H1 (cell line): ENCODE measurements around the gene PDE3A. TPM values are rescaled to one million over a fixed set of nuclear protein-coding genes. Genes with fewer than 3 reads are reported as not detected.

Experiments
- CTCF ChIA-PET: fragments of 300-600 bp; sonication (Branson Sonifier 250); formaldehyde crosslinking; loops from one replicate; lab custom pipeline; 2021; ENCODE audit not compliant: partially characterized antibody; lab: Charles Lee
- POLR2A ChIA-PET: fragments of 300-600 bp; sonication (Branson Sonifier 250); formaldehyde crosslinking; loops from one replicate; lab custom pipeline; 2021; ENCODE audit warnings: inconsistent platforms; ENCODE audit not compliant: partially characterized antibody; lab: Charles Lee
- DNase-seq, 2 experiments: peaks; one replicate each; pipeline versions ENCODE4 v3.0.0 to v3.0.0-alpha.2; 2010 to 2022; ENCODE audit warnings: low spot score in 2 of 2, low read depth in 1 of 2, mixed read lengths in 1 of 2
- FAIRE-seq: peaks from 2 replicates; lab custom pipeline; 2011; peaks lifted over from hg19 to GRCh38; lab: Jason Lieb, UNC
- H2AFZ ChIP-seq: 2 replicates; pipeline ENCODE4 v1.8.1; 2012; ENCODE audit warnings: low read length, inconsistent platforms
- H2AK5ac ChIP-seq: 2 replicates; pipeline ENCODE4 v1.6.1; 2013; ENCODE audit warnings: low read depth, low read length
- H2BK120ac ChIP-seq: replicated peaks from 2 replicates; pipeline ENCODE3; 2013; ENCODE audit warnings: low read depth, low read length, inconsistent platforms
- H2BK12ac ChIP-seq: 2 replicates; pipeline ENCODE4 v1.6.1; 2013; ENCODE audit warnings: low read depth, low read length
- H2BK15ac ChIP-seq: 2 replicates; pipeline ENCODE4 v1.6.1; 2013; ENCODE audit warnings: low read length
- H2BK20ac ChIP-seq: 2 replicates; pipeline ENCODE4 v1.6.1; 2013; ENCODE audit warnings: low read length
- H2BK5ac ChIP-seq: 2 replicates; pipeline ENCODE4 v1.6.1; 2013; ENCODE audit warnings: low read depth, low read length
- H3K14ac ChIP-seq: 2 replicates; pipeline ENCODE4 v1.6.1; 2013; ENCODE audit warnings: inconsistent platforms; ENCODE audit not compliant: insufficient read length
- H3K18ac ChIP-seq: 2 replicates; pipeline ENCODE4 v1.6.1; 2013; ENCODE audit warnings: low read length; ENCODE audit errors: extremely low read depth
- H3K23ac ChIP-seq: 2 replicates; pipeline ENCODE4 v1.6.1; 2013; ENCODE audit warnings: inconsistent platforms; ENCODE audit not compliant: insufficient read length
- H3K23me2 ChIP-seq: 2 replicates; pipeline ENCODE4 v1.6.1; 2013; ENCODE audit warnings: low read depth, low read length
- H3K27ac ChIP-seq: 2 replicates; pipeline ENCODE4 v1.6.1; 2011; ENCODE audit warnings: low read depth, low read length, inconsistent platforms
- H3K27me3 ChIP-seq, 4 experiments: replicated peaks in 1 of 4; 1 replicate in 1 of 4; 2 replicates in 3 of 4; pipeline versions ENCODE4 v1.6.1 to v1.8.1; 2011 to 2013; ENCODE audit warnings: low read length in 3 of 4, mild to moderate bottlenecking in 3 of 4, inconsistent platforms in 2 of 4, mixed read lengths in 2 of 4, moderate library complexity in 1 of 4; ENCODE audit not compliant: control insufficient read depth in 3 of 4, insufficient read depth in 3 of 4; ENCODE audit errors: extremely low read depth in 1 of 4
- H3K36me3 ChIP-seq, 4 experiments: 2 replicates each; pipeline versions ENCODE4 v1.6.1 to v1.8.1; 2011 to 2013; ENCODE audit warnings: mild to moderate bottlenecking in 4 of 4, low read length in 3 of 4, moderate library complexity in 2 of 4, control low read depth in 1 of 4, inconsistent platforms in 1 of 4; ENCODE audit not compliant: insufficient read depth in 4 of 4, control insufficient read depth in 2 of 4
- H3K4ac ChIP-seq: replicated peaks from 2 replicates; pipeline ENCODE3; 2013; ENCODE audit warnings: low read length, low read depth, mixed read lengths, inconsistent platforms; ENCODE audit not compliant: insufficient read length
- H3K4me1 ChIP-seq, 4 experiments: replicated peaks in 1 of 4; 1 replicate in 1 of 4; 2 replicates in 3 of 4; pipeline versions ENCODE4 v1.6.1 to v1.8.1; 2011 to 2013; ENCODE audit warnings: low read length in 3 of 4, inconsistent platforms in 2 of 4, mixed read lengths in 1 of 4; ENCODE audit not compliant: insufficient read depth in 4 of 4, control insufficient read depth in 3 of 4
- H3K4me2 ChIP-seq, 2 experiments: 2 replicates each; pipeline versions ENCODE4 v1.6.1 to v1.8.1; 2011 to 2013; ENCODE audit warnings: low read depth in 2 of 2, low read length in 2 of 2, control low read depth in 1 of 2, inconsistent platforms in 1 of 2, mild to moderate bottlenecking in 1 of 2; ENCODE audit not compliant: insufficient read depth in 1 of 2
- H3K4me3 ChIP-seq, 4 experiments: fragments of 200-600, 300-600 bp in 1 of 4; sonication (generic), shearing (Covaris generic), sonication (Bioruptor Twin) in 1 of 4; 2 replicates each; pipeline versions ENCODE4 v1.5.1 to v1.8.1; 2011 to 2016; ENCODE audit warnings: low read length in 4 of 4, low read depth in 3 of 4, control low read depth in 2 of 4, inconsistent platforms in 2 of 4, mild to moderate bottlenecking in 2 of 4, mixed read lengths in 1 of 4, moderate library complexity in 1 of 4; ENCODE audit not compliant: insufficient read depth in 2 of 4; ENCODE audit errors: extremely low read depth in 1 of 4
- H3K56ac ChIP-seq: replicated peaks from 2 replicates; pipeline ENCODE3; 2013; ENCODE audit warnings: low read depth, mild to moderate bottlenecking, mixed read lengths, low read length, inconsistent platforms; ENCODE audit not compliant: insufficient read length
- H3K79me1 ChIP-seq: 2 replicates; pipeline ENCODE4 v1.6.1; 2013; ENCODE audit warnings: low read depth, low read length, control low read depth
- H3K79me2 ChIP-seq, 2 experiments: 2 replicates each; pipeline versions ENCODE4 v1.6.1 to v1.8.1; 2012 to 2013; ENCODE audit warnings: low read length in 2 of 2, mild to moderate bottlenecking in 2 of 2, inconsistent platforms in 1 of 2; ENCODE audit not compliant: insufficient read depth in 2 of 2, control insufficient read depth in 1 of 2
- H3K9ac ChIP-seq, 4 experiments: replicated peaks in 1 of 4; 1 replicate in 1 of 4; 2 replicates in 3 of 4; pipeline versions ENCODE4 v1.6.1 to v1.8.1; 2011 to 2013; ENCODE audit warnings: low read depth in 3 of 4, low read length in 3 of 4, control low read depth in 2 of 4, mild to moderate bottlenecking in 2 of 4, moderate library complexity in 2 of 4, inconsistent platforms in 1 of 4; ENCODE audit errors: extremely low read depth in 1 of 4
- H3K9me3 ChIP-seq, 2 experiments: 2 replicates each; pipeline versions ENCODE4 v1.6.1 to v1.8.1; 2012 to 2013; ENCODE audit warnings: mild to moderate bottlenecking in 2 of 2, moderate library complexity in 2 of 2, control low read depth in 1 of 2, inconsistent platforms in 1 of 2, low read depth in 1 of 2, low read length in 1 of 2, mixed read lengths in 1 of 2; ENCODE audit not compliant: insufficient read depth in 2 of 2
- H4K20me1 ChIP-seq, 2 experiments: replicated peaks in 1 of 2; 2 replicates each; pipeline versions ENCODE3 to v1.8.1; 2011 to 2013; ENCODE audit warnings: inconsistent platforms in 2 of 2, low read length in 2 of 2, mild to moderate bottlenecking in 1 of 2; ENCODE audit not compliant: insufficient read depth in 2 of 2, control insufficient read depth in 1 of 2
- H4K5ac ChIP-seq: 2 replicates; pipeline ENCODE4 v1.6.1; 2013; ENCODE audit warnings: low read length, low read depth, mixed read lengths, inconsistent platforms; ENCODE audit not compliant: insufficient read length
- H4K8ac ChIP-seq: 2 replicates; pipeline ENCODE4 v1.8.0; 2013; ENCODE audit warnings: mild to moderate bottlenecking, moderate library complexity, low read length, inconsistent platforms; ENCODE audit not compliant: insufficient read depth; ENCODE audit errors: extremely low read depth
- H4K91ac ChIP-seq: replicated peaks from 2 replicates; pipeline ENCODE3; 2013; ENCODE audit warnings: low read length, mixed read lengths, inconsistent platforms; ENCODE audit not compliant: insufficient read length
- ASH2L ChIP-seq: fragments of 200-600, 300-600 bp; sonication (generic); IDR thresholded peaks from one replicate; pipeline ENCODE4 v1.7.1; 2017; ENCODE audit warnings: low read length
- ATF3 ChIP-seq: IDR thresholded peaks from 2 replicates; pipeline ENCODE4 v1.6.1; 2011; ENCODE audit warnings: low read depth, mild to moderate bottlenecking, low read length; ENCODE audit not compliant: insufficient read depth
- BACH1 ChIP-seq: IDR thresholded peaks from 2 replicates; pipeline ENCODE4 v1.6.1; 2012; ENCODE audit warnings: low read length, improper control_type of control experiment
- HDAC6 ChIP-seq: IDR thresholded peaks from one replicate; pipeline ENCODE4 v1.7.1; 2012; ENCODE audit warnings: low read depth, mild to moderate bottlenecking, inconsistent platforms, low read length, moderate library complexity
- MAFK ChIP-seq: IDR thresholded peaks from 2 replicates; pipeline ENCODE4 v1.6.1; 2012; ENCODE audit warnings: low read depth, mild to moderate bottlenecking, improper control_type of control experiment, low read length
- SP4 ChIP-seq: IDR thresholded peaks from 2 replicates; pipeline ENCODE4 v1.6.1; 2012; ENCODE audit warnings: low read length, inconsistent platforms
- TAF7 ChIP-seq: optimal IDR thresholded peaks from 2 replicates; pipeline ENCODE3; 2011; ENCODE audit warnings: low read depth, mild to moderate bottlenecking, inconsistent platforms, low read length, moderate library complexity, borderline replicate concordance
- WGBS, 2 experiments: shearing (Covaris generic) in 1 of 2; methylation state at CpG; one replicate each; pipeline versions ENCODE4 v1.1.6 to v1.1.7; 2013 to 2015; ENCODE audit warnings: low lambda C conversion rate in 2 of 2, mixed read lengths in 2 of 2, inconsistent platforms in 1 of 2, low coverage in 1 of 2, missing lambda C conversion rate in 1 of 2; ENCODE audit not compliant: insufficient replicate concordance in 2 of 2, insufficient coverage in 1 of 2, insufficient read length in 1 of 2; ENCODE audit errors: extremely low coverage in 1 of 2, missing lambda C conversion rate in 1 of 2; 5-methylcytosine and 5-hydroxymethylcytosine counted together
- polyA plus RNA-seq, 7 experiments: library from polyadenylated mRNA; depleted of rRNA in 3 of 7; stranded (reverse) in 5 of 7; unstranded in 2 of 7; fragments of >200 nt in 5 of 7; fragments of 200-250 nt in 2 of 7; gene quantifications; 1 replicate in 5 of 7; 2 replicates in 1 of 7; 4 replicates in 1 of 7; pipeline versions ENCODE4 v1.2.1 to v1.2.3, GENCODE V29; 2011 to 2013; ENCODE audit warnings: missing spikeins in 2 of 7, mixed read lengths in 2 of 7
- total RNA-seq: library from RNA; stranded (reverse); fragmentation: NEBNext Ultra II Directional; extraction: Animal tissue kit (Norgen Biotek cat#: 25700); gene quantifications from 2 replicates; pipeline ENCODE4 v1.2.1, GENCODE V29; 2021
- TF ChIP-seq, protein P1 (sequence below): IDR thresholded peaks from 2 replicates; pipeline ENCODE4 v1.6.1; 2011; ENCODE audit warnings: low read length, improper control_type of control experiment

Gene PDE3A
- total and polyA plus RNA-seq, 2 of the 8 experiments (the other 6 are each of a cell fraction or from before 2014, with no cell fraction given), result 1.4 to 3.4 TPM

DNA sequence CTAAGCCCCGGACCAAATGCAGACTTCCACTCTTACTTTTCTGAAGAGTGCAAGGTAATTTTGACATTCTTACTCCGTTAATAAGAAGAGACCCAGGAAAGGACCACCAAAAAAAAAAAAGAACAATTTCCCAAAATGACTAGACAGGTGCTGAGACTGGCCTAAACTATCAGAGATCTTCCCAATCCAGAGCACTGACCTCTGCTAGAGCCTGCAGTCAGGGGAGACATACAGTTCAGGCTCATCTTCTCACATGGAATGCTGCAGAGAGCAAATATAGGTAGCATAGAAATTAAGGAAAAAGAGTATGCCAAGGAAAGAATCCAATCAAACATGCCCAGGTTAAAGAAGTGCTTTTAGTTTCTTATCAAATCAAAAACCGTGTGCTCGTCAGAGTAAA, 177.9 kb downstream of the PDE3A start:
- H4K8ac ChIP-seq, result no peak overlapping the region
- no peak for TF ChIP-seq SP4
- no peak for TF ChIP-seq MAFK
- no peak for TF ChIP-seq TAF7
- TF ChIP-seq BACH1, result no peak
- TF ChIP-seq ASH2L, result no peak
- no peak for TF ChIP-seq ATF3
- TF ChIP-seq, protein P1, sequence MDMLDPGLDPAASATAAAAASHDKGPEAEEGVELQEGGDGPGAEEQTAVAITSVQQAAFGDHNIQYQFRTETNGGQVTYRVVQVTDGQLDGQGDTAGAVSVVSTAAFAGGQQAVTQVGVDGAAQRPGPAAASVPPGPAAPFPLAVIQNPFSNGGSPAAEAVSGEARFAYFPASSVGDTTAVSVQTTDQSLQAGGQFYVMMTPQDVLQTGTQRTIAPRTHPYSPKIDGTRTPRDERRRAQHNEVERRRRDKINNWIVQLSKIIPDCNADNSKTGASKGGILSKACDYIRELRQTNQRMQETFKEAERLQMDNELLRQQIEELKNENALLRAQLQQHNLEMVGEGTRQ, result no peak
- no peak for TF ChIP-seq HDAC6
- H3K56ac ChIP-seq, result no peak overlapping the region
- no peak overlapping the region for H3K23ac ChIP-seq
- H2BK5ac ChIP-seq, result no peak overlapping the region
- H2AK5ac ChIP-seq, result no peak overlapping the region
- no peak overlapping the region for H3K4me2 ChIP-seq
- no peak overlapping the region for H3K27ac ChIP-seq
- no peak overlapping the region for H3K9ac ChIP-seq
- H4K20me1 ChIP-seq, result no peaks in the 10 kb centered on the region
- H3K79me1 ChIP-seq, result no peaks in the 10 kb centered on the region
- DNase-seq (no peak), FAIRE-seq (no peak)
- no peaks in the 10 kb centered on the region for H3K9me3 ChIP-seq
- POLR2A ChIA-PET, result no interaction called here
- H2BK120ac ChIP-seq, result no peak overlapping the region
- no peak overlapping the region for H2AFZ ChIP-seq
- H4K91ac ChIP-seq, result no peak overlapping the region
- no peak overlapping the region for H3K4me3 ChIP-seq
- H2BK20ac ChIP-seq, result no peak overlapping the region
- H3K18ac ChIP-seq, result no peak overlapping the region
- 73% methylated on average over 4 of the region's 4 CpGs; no CpG with 5 or more reads in 1 of the 2 experiments for WGBS, 2 experiments
- no peaks in the 10 kb centered on the region for H3K36me3 ChIP-seq
- CTCF ChIA-PET, result interaction anchor here (1.4 to 1.5 kb wide), 2 partner anchors 12 to 45 kb away, joined by 3 to 5 read pairs; no protein-coding TSS in a partner anchor
- no peak overlapping the region for H3K14ac ChIP-seq
- no peaks in the 10 kb centered on the region for H3K27me3 ChIP-seq
- no peaks in the 10 kb centered on the region for H3K4me1 ChIP-seq
- H2BK15ac ChIP-seq, result no peak overlapping the region
- H4K5ac ChIP-seq, result no peak overlapping the region
- no peak overlapping the region for H3K4ac ChIP-seq
- H3K23me2 ChIP-seq, result no peaks in the 10 kb centered on the region
- no peak overlapping the region for H2BK12ac ChIP-seq
- no peaks in the 10 kb centered on the region for H3K79me2 ChIP-seq
